ENCODE measurements around the gene NTSR1. TPM values are rescaled to one million over a fixed set of nuclear protein-coding genes. Genes with fewer than 3 reads are reported as not detected.

The NTSR1 gene
- total and polyA plus RNA-seq, 11 donors, result 0.01 to 0.32 (median 0.07) TPM; not detected in 7

DNA sequence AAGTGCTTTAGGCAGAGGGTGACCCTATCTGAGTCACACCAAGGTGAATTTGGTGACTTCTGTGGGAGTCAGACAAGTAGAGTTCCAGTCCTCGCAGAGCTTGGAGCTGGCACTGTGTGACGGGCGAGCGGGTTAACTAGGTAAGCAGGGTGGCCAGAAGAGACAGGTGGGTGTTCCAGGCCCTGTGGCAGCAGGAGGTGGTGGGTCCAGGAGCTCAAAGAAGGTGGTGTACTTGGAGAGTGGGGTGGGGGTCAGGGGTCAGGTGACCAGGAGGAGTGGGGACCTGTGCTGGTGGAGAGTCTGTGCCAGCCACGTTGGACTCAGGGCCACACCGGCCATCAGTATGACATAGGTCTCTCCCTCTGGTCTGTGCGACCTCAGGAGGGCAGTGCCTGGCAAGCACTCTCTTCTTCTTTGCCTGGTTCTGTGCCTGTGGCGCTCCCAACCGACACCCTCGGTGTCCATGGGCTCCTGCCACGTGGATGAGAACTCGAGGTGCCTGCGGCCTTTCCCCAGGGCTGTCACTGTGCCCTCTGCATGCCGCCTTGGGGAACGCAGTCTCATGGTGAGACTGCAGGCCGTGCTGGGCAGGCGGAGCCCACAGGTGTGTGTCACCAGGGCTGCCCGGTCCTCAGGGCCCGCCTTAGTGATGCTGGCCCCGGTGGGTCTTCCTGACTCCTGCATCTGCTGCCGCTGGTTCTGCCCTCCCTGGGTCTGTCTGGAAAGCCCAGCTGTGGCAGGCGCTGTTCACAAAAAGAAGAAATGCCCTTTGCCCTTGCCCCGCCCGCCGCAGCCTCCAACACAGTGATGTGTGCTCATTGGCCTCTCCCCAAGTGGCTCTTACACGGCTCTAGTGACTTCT, 89.3 kb downstream of the NTSR1 start:
- H3K9me3 ChIP-seq, result no peaks in the 10 kb centered on the region
- peaks cover 0 to 37% (median 30%) of the 10 kb centered on the region in 9 donors for H3K36me3 ChIP-seq
- DNase-seq (no peak), ATAC-seq (no peak)
- 80 to 89% (median 87%) methylated on average over 13 to 26 of the region's 26 CpGs for WGBS, 4 donors
- peak overlapping the region in 3 of 12 donors; percentile 63 to 97 (median 93) for H3K4me3 ChIP-seq
- TF ChIP-seq POLR2A (IDR thresholded peaks at IDR 0.05), result no peak
- TF ChIP-seq, protein P1, sequence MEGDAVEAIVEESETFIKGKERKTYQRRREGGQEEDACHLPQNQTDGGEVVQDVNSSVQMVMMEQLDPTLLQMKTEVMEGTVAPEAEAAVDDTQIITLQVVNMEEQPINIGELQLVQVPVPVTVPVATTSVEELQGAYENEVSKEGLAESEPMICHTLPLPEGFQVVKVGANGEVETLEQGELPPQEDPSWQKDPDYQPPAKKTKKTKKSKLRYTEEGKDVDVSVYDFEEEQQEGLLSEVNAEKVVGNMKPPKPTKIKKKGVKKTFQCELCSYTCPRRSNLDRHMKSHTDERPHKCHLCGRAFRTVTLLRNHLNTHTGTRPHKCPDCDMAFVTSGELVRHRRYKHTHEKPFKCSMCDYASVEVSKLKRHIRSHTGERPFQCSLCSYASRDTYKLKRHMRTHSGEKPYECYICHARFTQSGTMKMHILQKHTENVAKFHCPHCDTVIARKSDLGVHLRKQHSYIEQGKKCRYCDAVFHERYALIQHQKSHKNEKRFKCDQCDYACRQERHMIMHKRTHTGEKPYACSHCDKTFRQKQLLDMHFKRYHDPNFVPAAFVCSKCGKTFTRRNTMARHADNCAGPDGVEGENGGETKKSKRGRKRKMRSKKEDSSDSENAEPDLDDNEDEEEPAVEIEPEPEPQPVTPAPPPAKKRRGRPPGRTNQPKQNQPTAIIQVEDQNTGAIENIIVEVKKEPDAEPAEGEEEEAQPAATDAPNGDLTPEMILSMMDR (IDR thresholded peaks at IDR 0.05), result no peak
- H3K4me1 ChIP-seq, result peaks cover 3 to 61% (median 30%) of the 10 kb centered on the region in 12 donors
- intact Hi-C loops (cut with DNase I), result loop anchor here in 3 of 10 donors (10.0 kb wide), 3 partner anchors 293 to 493 kb away; partner anchors contain the start of genes ADRM1 (in 1 of the 3) and CABLES2 (in 1 of the 3)
- peak overlapping the region in 6 of 12 donors; percentile 4 to 96 (median 94) for H3K27ac ChIP-seq
- H3K27me3 ChIP-seq, result no peaks in the 10 kb centered on the region

DNA sequence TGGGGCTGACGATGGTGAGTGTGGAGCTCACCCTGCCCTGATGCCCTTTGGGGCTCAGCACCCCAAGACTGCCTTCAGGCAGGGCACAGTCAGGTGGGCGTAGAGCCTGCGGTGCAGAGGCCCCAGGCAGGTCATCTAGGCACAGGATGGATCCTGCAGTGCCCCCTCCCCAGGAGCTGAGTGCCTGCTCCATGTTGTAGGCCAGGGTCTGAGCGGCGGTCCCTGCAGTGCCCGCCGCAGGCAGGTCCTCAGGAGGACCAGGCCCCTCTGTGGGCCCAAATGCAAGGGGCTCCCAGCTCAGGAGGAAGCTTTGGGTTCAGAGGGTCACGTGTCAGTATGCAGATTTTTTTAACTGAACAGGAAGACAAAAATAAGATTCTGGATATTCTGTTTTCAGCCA, 90.4 kb downstream of the NTSR1 start:
- DNase-seq, result no peak
- no peaks in the 10 kb centered on the region for H3K27me3 ChIP-seq
- WGBS, 4 donors, result 92 to 95% (median 94%) methylated on average over 8 of the region's 8 CpGs

DNA sequence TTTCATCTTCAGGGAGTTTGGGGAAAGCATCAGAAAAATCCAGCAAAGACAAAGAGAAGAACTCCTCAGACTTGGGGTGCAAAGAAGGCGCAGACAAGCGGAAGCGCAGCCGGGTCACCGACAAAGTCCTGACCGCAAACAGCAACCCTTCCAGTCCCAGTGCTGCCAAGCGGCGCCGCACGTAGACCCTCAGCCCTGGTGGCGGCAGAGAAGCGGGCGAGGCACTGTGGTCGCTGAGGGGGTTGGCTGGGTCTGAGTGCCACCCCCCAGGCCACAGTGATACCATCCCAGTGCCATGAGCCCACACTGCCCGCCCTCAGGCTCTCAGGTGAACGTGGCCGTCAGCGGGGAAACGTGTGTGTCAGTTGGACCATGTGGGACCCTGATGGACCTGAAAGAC, 90.8 kb downstream of the NTSR1 start:
- H3K4me1 ChIP-seq, result peaks cover 3 to 60% (median 29%) of the 10 kb centered on the region in 12 donors

More for the DNA sequence above, 90.4 kb downstream of the NTSR1 start:
- H3K9me3 ChIP-seq, result no peaks in the 10 kb centered on the region
- H3K27ac ChIP-seq, result no peak overlapping the region
- H3K4me3 ChIP-seq, result no peak overlapping the region
- H3K36me3 ChIP-seq, result peaks cover 0 to 37% (median 30%) of the 10 kb centered on the region in 9 donors
- no peak for ATAC-seq
- TF ChIP-seq, protein P1 (IDR thresholded peaks at IDR 0.05), result no peak
- no peak for TF ChIP-seq POLR2A (IDR thresholded peaks at IDR 0.05)
- intact Hi-C loops (cut with DNase I), result loop anchor here in 3 of 10 donors (10.0 kb wide), 3 partner anchors 294 to 494 kb away; partner anchors contain the start of genes ADRM1 (in 1 of the 3) and CABLES2 (in 1 of the 3)
- H3K4me1 ChIP-seq, result peaks cover 3 to 57% (median 27%) of the 10 kb centered on the region in 12 donors

More for the DNA sequence above, 90.8 kb downstream of the NTSR1 start:
- H3K27ac ChIP-seq, result no peak overlapping the region
- no peak for TF ChIP-seq POLR2A (IDR thresholded peaks at IDR 0.05)
- TF ChIP-seq, protein P1 (IDR thresholded peaks at IDR 0.05), result no peak
- H3K36me3 ChIP-seq, result peaks cover 0 to 37% (median 30%) of the 10 kb centered on the region in 9 donors
- intact Hi-C loops (cut with DNase I), result loop anchor here in 3 of 10 donors (10.0 kb wide), 3 partner anchors 295 to 495 kb away; partner anchors contain the start of genes ADRM1 (in 1 of the 3) and CABLES2 (in 1 of the 3)
- DNase-seq (no peak), ATAC-seq (no peak)
- H3K27me3 ChIP-seq, result no peaks in the 10 kb centered on the region
- 96 to 98% (median 97%) methylated on average over 18 to 19 of the region's 19 CpGs for WGBS, 4 donors
- no peak overlapping the region for H3K4me3 ChIP-seq
- no peaks in the 10 kb centered on the region for H3K9me3 ChIP-seq

All from heart left ventricle (tissue), 16 donors.